GM20000 (cell line): Measurements from ENCODE around the gene KIAA1671.

Source experiments
- DNase-seq: peaks from one replicate; pipeline ENCODE4 v3.0.0; 2012; ENCODE audit warnings: low spot score
- CTCF ChIP-seq: IDR thresholded peaks from 2 replicates; pipeline ENCODE4 v1.5.1; 2012; ENCODE audit warnings: mild to moderate bottlenecking, control low read depth; ENCODE audit errors: extremely low read depth, missing control alignments

KIAA1671 gene

GRCh38 chr22:25068707-25069106 is 116.2 kb downstream of the KIAA1671 start:
- no peak for DNase-seq

GRCh38 chr22:25069426-25069757 is 116.9 kb downstream of the KIAA1671 start:
- TF ChIP-seq CTCF: no peak
- DNase-seq: no peak

More at GRCh38 chr22:25068707-25069106, 116.2 kb downstream of the KIAA1671 start:
- no peak for TF ChIP-seq CTCF

- no peak for DNase-seq
These were observed 117.4 kb downstream of the KIAA1671 start for GRCh38 chr22:25069758-25070481.

GRCh38 chr22:25070956-25071355 is 118.4 kb downstream of the KIAA1671 start:
- TF ChIP-seq CTCF: no peak
- DNase-seq: no peak

More at GRCh38 chr22:25069758-25070481, 117.4 kb downstream of the KIAA1671 start:
- no peak for TF ChIP-seq CTCF

GRCh38 chr22:25071720-25072119 is 119.2 kb downstream of the KIAA1671 start:
- TF ChIP-seq CTCF: no peak
- no peak for DNase-seq

GRCh38 chr22:25072406-25072805 is 119.9 kb downstream of the KIAA1671 start:
- DNase-seq: no peak
- TF ChIP-seq CTCF: no peak

- no peak for DNase-seq
- TF ChIP-seq CTCF: no peak
These were observed 123.8 kb downstream of the KIAA1671 start for GRCh38 chr22:25076336-25076735.
